GM21381 (cell line): Measurements from ENCODE around the gene GSTM1.
"Not testable (repeated sequence)": the region's sequence is repeated elsewhere in the genome, so short reads cannot be mapped to it uniquely, and the experiment has no call there.

Experiments
- ATAC-seq: cut with Tn5 transposase; IDR thresholded peaks from one replicate; pipeline ENCODE4 v1.9.1; 2021; ENCODE audit warnings: mild to moderate bottlenecking, moderate library complexity; ENCODE audit not compliant: unreplicated experiment

GSTM1 gene

GRCh38 chr1:109697066-109697465 is 9.4 kb downstream of the GSTM1 start:
- ATAC-seq: no peak

GRCh38 chr1:109697861-109698260 is 10.2 kb downstream of the GSTM1 start:
- ATAC-seq: not testable (repeated sequence)

- not testable (repeated sequence) for ATAC-seq
These were observed 15.3 kb downstream of the GSTM1 start for GRCh38 chr1:109702940-109703339.

GRCh38 chr1:109704173-109704572 is 16.6 kb downstream of the GSTM1 start:
- ATAC-seq: no peak

GRCh38 chr1:109705411-109705810 is 17.8 kb downstream of the GSTM1 start:
- ATAC-seq: no peak

GRCh38 chr1:109708949-109709348 is 21.3 kb downstream of the GSTM1 start:
- not testable (repeated sequence) for ATAC-seq

GRCh38 chr1:109709822-109710221 is 22.2 kb downstream of the GSTM1 start:
- ATAC-seq: not testable (repeated sequence)

GRCh38 chr1:109711593-109712320 is 24.1 kb downstream of the GSTM1 start, which contains the start of gene GSTM5:
Gene GSTM5 (plus strand): TSS chr1:109712251. CDS start chr1:109712313, 62 bp downstream.
- ATAC-seq: not testable (repeated sequence)

GRCh38 chr1:109712321-109712864 is 24.8 kb downstream of the GSTM1 start:
- no peak for ATAC-seq

- no peak for ATAC-seq
These were observed 26.0 kb downstream of the GSTM1 start for GRCh38 chr1:109713636-109714035.

- ATAC-seq: no peak
These were observed 27.2 kb downstream of the GSTM1 start for GRCh38 chr1:109714661-109715372.

- ATAC-seq: no peak
These were observed 28.5 kb downstream of the GSTM1 start for GRCh38 chr1:109716121-109716520.

GRCh38 chr1:109716570-109717090 is 29.0 kb downstream of the GSTM1 start:
- ATAC-seq: no peak

- ATAC-seq: no peak
These were observed 30.1 kb downstream of the GSTM1 start for GRCh38 chr1:109717729-109718128.

GRCh38 chr1:109718495-109718894 is 30.9 kb downstream of the GSTM1 start:
- ATAC-seq: no peak

GRCh38 chr1:109719337-109719837 is 31.8 kb downstream of the GSTM1 start:
- ATAC-seq: no peak

GRCh38 chr1:109721042-109721441 is 33.4 kb downstream of the GSTM1 start:
- ATAC-seq: no peak

GRCh38 chr1:109721971-109722370 is 34.4 kb downstream of the GSTM1 start:
- no peak for ATAC-seq

GRCh38 chr1:109722908-109723691 is 35.5 kb downstream of the GSTM1 start:
- ATAC-seq: no peak

GRCh38 chr1:109724933-109725332 is 37.3 kb downstream of the GSTM1 start:
- no peak for ATAC-seq

- ATAC-seq: no peak
These were observed 37.9 kb downstream of the GSTM1 start for GRCh38 chr1:109725510-109725909.
